HG03103 (cell line): ENCODE data around the gene ARID4B.
"Not testable (repeated sequence)": the region's sequence is repeated elsewhere in the genome, so short reads cannot be mapped to it uniquely, and the experiment has no call there.

Experiments
- ATAC-seq: cut with Tn5 transposase; IDR thresholded peaks from one replicate; pipeline ENCODE4 v1.9.1; 2021; ENCODE audit warnings: low read depth; ENCODE audit not compliant: unreplicated experiment

ARID4B gene

GRCh38 chr1:235180916-235181460 lies 147.0 kb downstream of the ARID4B start:
- no peak for ATAC-seq

- no peak for ATAC-seq
Observed at GRCh38 chr1:235176486-235176885, 151.5 kb downstream of the ARID4B start.

DNA sequence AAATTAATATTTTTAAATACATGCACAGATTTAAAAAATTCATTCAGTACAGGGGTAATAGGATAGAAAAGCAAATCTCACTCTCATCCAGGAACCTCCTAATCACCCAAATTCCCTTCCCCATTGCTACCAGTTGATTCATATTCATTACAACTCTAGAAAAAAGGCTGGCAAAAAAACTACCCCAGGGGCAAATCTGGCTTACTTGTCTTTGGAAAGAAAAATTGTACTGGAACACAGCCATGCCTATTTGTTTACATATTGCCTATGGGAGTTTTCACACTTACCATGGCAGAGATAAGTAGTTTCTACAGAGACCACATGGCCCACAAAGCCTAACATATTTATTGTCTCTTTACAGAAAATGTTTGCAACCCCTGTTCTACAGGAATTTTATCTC lies 158.0 kb downstream of the ARID4B start:
- no peak for ATAC-seq

GRCh38 chr1:235168375-235168774 lies 159.6 kb downstream of the ARID4B start:
- no peak for ATAC-seq

- ATAC-seq, result no peak
Observed at GRCh38 chr1:235161685-235162327, 166.2 kb downstream of the ARID4B start.

- ATAC-seq, result peak; percentile 92
Observed at GRCh38 chr1:235160957-235161684, 166.9 kb downstream of the ARID4B start, which contains the start of gene RBM34. TSS of gene RBM34 (minus strand) at chr1:235161250. CDS start at chr1:235161226, 24 bp downstream.

DNA sequence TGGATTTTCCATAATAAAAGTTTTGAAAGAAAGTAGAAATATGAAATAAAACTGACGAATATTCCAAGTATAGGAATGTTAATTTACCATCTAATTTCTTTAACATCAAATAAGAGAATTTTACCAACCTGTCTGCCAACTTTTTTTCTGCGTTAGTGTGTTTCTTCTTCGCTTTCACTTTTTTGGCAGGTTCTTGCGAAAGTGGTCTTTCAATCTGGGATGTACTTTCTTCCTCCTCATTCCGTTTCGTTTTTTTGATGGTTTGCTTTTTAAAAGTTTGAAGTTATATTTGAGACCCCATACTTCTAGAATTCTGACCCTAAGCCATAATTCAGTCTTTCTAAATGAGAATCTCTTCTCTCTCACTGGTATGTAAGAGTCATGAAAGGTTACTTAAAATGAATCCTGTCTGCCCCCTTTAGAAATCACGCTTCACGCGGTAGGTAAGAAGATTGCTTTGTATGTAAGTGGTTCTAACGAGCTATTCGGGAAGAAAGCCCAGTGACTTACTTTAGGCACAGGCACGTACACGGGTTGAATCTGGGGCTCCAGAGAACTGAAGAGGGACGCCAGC lies 167.5 kb downstream of the ARID4B start:
- peak; percentile 23 for ATAC-seq

- ATAC-seq, result not testable (repeated sequence)
Observed at GRCh38 chr1:235159930-235160329, 168.0 kb downstream of the ARID4B start.

DNA sequence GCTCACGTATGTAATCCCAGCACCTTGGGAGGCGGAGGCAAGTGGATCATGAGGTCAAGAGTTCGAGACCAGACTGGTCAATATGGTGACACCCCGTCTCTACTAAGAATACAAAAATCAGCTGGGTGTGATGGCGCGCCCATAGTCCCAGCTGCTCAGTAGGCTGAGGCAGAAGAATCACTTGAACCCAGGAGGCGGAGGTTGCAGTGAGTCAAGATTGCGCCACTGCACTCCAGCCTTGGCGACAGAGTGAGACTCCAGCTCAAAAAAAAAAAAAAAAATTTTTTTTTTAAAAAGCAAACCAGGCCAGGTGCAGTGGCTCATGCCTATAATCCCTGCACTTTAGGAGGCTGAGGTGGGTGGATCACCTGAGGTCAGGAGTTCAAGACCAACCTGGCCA lies 168.7 kb downstream of the ARID4B start:
- ATAC-seq, result not testable (repeated sequence)

- ATAC-seq, result no peak
Observed at GRCh38 chr1:235158680-235159079, 169.3 kb downstream of the ARID4B start.

GRCh38 chr1:235157150-235157549 lies 170.8 kb downstream of the ARID4B start:
- no peak for ATAC-seq

GRCh38 chr1:235156740-235157139 lies 171.2 kb downstream of the ARID4B start:
- ATAC-seq, result no peak

DNA sequence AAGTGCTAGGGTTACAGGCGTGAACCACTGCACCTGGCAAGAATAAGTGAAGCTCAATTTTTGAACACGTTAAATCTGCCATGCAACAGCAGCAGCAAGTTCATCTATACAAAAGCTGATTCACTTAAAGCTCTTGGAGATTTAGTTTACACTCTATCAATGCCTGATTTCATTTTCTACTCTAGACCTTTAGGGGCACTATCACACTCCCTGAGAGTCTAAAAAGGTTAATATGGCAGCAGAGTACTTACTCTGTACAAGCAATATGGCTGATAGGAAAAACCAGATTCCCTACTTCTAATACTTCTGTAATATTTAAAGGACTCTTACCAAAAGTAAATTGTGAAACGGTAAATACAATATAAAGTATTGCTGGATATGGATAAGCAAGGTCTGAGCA lies 171.7 kb downstream of the ARID4B start:
- no peak for ATAC-seq

GRCh38 chr1:235152235-235152634 lies 175.7 kb downstream of the ARID4B start:
- no peak for ATAC-seq

DNA sequence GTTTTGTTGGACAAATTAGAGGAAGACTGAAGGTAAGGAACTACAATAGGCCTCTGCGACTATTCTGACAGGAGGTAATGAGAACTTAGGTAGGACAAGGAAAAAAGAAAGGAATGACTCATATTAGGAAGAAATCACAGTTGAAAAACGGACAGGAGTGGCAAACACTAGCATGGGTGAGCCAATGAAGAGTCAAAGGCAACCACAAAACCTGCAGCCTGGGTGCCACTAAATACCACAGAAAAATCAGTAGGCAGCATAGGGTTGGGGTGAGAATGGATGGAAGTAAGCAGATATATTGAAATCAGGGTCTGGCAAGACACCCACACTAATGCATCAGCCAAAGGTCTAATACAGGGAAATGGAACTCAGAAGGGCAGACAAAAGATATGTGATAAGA lies 176.9 kb downstream of the ARID4B start:
- no peak for ATAC-seq

GRCh38 chr1:235149824-235150223 lies 178.2 kb downstream of the ARID4B start:
- ATAC-seq, result no peak

GRCh38 chr1:235147269-235147668 lies 180.7 kb downstream of the ARID4B start:
- ATAC-seq, result no peak

GRCh38 chr1:235145639-235146038 lies 182.3 kb downstream of the ARID4B start:
- no peak for ATAC-seq

DNA sequence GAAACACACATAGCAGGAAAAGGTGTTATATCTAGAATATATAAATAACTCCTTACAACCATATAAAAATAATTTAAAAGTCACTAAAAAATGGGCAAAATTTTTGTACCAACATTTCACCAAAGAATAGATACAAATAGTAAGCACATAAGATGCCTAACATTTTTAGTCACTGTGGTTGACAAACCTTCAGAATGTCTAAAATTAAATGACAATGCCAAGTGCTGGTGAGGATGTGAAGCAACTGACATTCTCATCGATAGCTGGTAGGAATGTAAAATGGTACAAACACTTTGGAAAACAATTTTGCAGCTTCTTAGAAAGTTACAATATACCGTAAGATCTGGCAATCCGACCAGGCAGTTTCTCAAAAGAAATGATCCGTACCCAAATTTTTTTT lies 185.0 kb downstream of the ARID4B start:
- ATAC-seq, result no peak

DNA sequence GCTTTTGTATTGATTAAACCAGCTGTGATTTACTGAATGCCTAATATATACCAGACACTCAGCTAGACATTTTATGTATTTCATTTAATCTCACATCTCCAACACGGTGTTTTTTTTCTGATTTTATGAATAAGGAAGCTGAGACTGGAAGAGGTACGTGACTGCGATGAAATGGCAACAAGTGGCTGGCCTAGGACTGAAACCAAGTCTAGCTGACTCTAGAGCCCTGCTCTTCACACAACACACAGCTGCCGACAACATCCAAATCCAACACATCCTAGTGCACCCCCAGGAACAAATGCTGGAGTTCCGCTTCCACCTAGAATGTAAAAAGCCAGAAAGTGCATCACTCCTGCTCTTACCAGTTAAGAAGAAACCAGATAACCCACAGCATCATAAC lies 188.7 kb downstream of the ARID4B start:
- no peak for ATAC-seq

DNA sequence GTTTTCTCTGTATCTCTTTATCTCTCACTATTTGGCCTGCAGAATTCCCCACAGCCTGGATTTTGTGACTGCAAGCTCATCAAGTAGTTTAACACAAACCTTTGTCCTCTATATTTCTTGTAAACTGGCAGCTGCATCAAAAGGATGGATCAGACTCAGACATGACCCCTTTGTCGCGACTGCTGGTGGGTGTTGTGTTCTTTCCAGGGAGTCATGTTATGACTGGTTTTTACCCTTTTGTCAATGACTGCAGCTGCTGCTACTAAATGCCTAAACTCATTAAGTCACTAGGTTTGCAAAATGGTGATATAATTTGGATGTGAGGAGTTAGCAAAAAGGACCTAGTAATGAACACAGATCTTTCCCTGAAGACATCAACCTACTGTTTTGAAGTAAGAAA lies 189.2 kb downstream of the ARID4B start:
- ATAC-seq, result no peak

DNA sequence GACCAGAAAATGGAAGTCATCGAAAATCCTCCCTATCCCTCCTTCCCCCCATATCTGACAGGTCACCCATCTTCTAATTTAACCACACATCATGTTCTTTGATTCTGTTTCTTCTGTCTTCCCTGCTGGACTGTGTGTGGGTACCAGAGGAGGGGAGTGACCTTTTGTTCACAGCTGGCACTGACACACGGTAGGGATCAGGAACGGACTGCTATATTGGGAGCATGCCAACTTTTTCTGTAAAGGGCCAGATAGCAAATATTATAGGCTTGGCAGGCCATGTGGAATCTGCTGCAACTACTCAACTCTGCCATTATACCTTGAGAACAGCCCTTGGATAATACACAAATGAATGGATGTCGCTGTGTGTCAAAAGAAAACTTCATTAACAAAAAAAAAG lies 191.9 kb downstream of the ARID4B start:
- no peak for ATAC-seq
